Superior temporal gyrus (tissue), 1 donor: Measurements from ENCODE around the gene SLC25A27.
"Not testable (repeated sequence)": the region's sequence is repeated elsewhere in the genome, so short reads cannot be mapped to it uniquely, and the experiment has no call there.

ENCODE experiments used
- DNase-seq: peaks from one replicate; pipeline ENCODE4 v3.0.0-alpha.2; 2016; ENCODE audit errors: extremely low spot score

Gene SLC25A27

GRCh38 chr6:46652603-46653438, at the start of gene SLC25A27, which contains the start of gene CYP39A1:
Gene SLC25A27 (plus strand): TSS chr6:46652975. CDS start chr6:46653193, 218 bp downstream.
Gene CYP39A1 (minus strand): TSS chr6:46652818. CDS start chr6:46652582, 236 bp downstream.
- DNase-seq: peak; percentile 96

GRCh38 chr6:46605091-46605797, 47.5 kb upstream of the SLC25A27 start:
- no peak for DNase-seq

DNA sequence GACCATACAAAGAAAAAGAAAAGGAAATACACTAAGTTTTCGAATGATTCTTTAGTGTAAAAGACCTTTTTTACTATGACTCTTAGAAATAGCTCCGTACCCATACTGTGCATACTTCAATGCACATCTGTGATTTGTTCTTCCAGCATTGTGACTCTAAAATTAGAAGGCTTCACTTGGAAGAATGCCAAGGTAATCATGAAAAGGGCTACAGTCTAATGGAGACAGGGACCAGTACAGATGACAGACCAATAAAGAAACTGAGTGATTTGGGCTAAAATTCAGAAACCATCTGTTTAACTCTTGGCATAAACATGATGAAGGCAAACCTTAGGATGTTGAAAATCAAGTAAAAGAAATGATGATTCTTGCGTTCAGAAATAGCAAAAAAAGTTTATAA, 46.4 kb upstream of the SLC25A27 start:
- peak; percentile 90 for DNase-seq

DNA sequence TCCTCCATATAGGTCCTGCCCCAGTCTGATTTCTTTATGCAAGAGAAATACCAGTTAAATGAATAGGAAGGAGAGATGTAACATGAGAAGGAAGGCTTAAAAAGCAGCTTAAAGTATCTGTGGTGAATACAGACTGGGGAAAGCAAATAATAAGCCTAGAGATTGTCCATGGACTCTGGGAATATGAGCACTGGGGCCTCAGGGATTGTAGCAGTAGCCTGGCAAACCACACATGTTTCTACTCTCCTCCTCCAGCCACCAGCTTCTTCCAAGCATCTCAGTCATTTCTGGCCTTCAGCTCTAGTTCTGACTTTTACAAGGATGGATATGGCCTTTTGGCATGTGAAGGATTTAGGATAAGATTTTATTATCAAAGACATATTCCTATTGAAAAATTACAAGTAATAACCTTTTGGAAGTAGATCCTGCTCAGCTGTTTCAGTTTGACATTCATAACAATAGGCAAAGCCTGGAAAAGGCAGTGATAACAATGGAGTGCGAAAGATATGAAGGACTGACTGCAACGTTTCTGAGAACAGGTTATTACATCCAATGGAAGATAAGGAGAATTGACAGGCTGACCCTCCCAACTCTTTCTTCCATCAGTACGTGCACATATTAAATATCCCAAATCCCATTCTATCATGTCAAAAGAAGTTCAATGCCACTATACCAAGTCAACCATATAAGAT, 41.8 kb upstream of the SLC25A27 start:
- no peak for DNase-seq

- no peak for DNase-seq
These were observed 40.1 kb upstream of the SLC25A27 start for GRCh38 chr6:46612645-46613044.

DNA sequence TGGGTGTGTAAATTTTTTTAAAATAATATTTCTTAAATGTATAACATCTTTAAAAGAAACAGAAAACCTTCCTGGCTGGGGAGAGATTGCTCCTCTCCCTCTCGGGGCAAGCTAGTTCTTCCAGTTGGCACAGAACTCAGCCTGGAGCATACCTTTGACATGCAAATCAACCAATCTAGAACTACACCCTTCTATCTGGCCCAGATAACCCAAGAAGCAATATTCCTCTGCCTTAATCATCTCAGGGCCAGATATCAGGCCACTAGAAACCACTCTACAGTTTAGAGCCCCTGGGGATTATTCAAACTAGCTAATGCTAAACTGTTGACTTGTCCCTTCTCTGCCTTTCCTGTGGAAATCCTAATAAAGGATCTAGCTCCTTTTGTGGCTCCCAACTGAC, 34.0 kb upstream of the SLC25A27 start:
- no peak for DNase-seq

- DNase-seq: peak; percentile 89
These were observed 26.4 kb upstream of the SLC25A27 start for GRCh38 chr6:46626228-46626909.

- DNase-seq: no peak
These were observed 25.8 kb upstream of the SLC25A27 start for GRCh38 chr6:46626976-46627375.

DNA sequence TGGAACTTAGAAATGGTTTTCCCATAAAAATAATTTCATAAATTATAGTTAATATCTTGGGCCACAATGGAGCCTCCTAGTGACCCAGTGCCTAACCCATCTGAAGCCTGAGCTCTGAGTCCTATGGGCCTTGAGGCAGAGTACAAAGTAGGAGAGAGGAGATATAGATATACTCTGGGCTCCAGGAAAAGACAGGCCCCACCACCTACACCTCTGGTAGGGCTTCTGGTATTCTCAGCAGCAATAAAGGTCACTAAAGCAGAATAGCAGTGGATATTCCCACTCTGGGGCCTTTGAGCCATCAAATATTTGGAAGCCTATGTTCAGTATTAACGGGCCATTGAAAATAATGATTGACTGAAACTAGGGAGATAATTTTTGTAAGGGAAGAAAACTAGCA, 24.3 kb upstream of the SLC25A27 start:
- DNase-seq: no peak

- DNase-seq: peak; percentile 42
These were observed 23.8 kb upstream of the SLC25A27 start for GRCh38 chr6:46628976-46629375.

DNA sequence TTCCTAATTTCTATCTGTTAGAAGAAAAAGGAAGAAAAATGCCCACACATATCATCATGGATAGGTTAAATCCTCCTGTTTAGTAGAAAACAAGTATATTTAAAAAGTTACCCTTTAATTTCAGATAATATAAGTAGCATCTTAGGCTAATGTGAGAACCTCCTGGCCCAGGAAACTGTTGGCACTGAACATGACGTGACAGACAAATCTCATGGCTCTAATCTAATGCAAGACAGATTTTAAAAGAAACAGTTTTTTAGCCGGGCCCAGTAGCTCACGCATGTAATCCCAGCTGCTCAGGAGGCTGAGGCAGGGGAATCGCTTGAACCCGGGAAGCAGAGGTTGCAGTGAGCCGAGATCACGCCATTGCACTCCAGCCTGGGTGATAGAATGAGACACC, 23.1 kb upstream of the SLC25A27 start:
- DNase-seq: no peak

DNA sequence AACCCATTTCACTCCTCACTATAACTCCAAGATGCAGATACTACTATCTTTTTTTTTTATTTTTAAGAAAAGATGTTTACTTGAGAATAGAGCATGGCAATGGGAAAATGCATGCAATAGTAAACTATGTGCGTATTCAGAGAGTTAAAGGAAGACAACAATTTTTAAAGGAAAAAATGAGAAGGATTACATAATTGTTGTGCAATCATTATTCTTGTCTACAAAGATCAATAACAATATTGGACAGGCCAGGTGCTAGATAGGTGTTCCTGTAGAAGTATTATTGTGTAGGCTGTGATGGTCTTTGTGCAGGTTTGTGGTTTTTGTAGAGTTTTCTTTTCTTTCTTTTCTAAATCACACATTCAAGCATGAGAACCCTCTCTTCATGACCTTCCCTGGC, 20.7 kb upstream of the SLC25A27 start:
- no peak for DNase-seq

- no peak for DNase-seq
These were observed 17.3 kb upstream of the SLC25A27 start for GRCh38 chr6:46635462-46635861.

GRCh38 chr6:46637145-46637544, 15.6 kb upstream of the SLC25A27 start:
- no peak for DNase-seq

DNA sequence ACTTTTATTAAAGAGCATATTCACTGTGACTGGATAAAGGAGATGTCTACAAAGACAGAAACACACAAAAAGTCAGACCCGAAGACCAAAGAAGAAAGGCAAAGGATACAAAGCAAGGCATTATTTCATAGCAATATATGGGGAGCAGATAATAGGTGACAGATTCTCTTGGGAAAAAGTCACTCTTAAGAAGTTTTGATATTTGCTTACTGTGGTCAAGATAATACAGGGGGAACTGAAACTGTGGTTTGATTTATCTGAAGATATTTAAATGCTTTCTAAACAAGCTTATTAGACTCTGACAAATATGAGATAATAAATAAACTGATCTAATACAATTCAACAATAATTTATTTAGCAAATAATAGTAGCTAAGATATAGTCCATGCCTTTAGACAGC, 14.8 kb upstream of the SLC25A27 start:
- no peak for DNase-seq

- DNase-seq: no peak
These were observed 14.1 kb upstream of the SLC25A27 start for GRCh38 chr6:46638650-46639049.

DNA sequence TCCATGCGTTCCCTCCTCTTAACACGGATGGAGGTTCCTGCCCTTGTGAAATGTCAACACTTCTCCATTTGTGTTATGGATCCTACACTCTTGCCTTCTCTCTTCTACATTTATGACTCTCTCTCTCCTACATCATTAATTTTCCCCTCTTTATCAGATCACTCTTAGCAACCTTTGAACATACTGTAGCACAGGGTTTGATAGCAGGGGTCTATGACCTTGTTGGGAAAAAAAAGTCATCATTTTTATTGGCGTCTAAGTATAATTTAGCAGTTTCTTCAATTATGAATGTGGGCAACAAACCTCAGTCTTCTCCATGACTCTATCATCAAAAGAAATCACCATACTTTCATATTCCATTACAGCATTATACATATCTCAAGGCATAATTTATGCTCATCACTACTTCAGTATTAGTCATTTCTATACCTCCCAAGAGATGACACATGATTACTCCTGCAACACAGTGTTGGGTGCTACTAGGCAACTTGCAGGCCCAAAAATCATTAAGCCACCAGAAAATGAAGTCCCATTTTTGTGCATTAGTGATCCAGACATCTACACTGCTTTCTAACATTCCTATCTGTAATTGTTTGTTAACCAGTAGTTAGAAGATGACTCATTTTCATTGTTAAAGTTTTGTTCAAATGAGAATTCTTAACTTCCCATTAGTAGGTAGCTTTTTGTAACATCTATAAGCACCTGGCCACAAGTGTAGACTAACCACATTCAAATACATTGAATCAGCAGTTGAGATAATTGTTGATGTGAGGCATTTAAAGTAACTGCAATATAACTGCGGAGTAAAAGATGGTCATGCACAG, 9.6 kb upstream of the SLC25A27 start:
- DNase-seq: no peak

DNA sequence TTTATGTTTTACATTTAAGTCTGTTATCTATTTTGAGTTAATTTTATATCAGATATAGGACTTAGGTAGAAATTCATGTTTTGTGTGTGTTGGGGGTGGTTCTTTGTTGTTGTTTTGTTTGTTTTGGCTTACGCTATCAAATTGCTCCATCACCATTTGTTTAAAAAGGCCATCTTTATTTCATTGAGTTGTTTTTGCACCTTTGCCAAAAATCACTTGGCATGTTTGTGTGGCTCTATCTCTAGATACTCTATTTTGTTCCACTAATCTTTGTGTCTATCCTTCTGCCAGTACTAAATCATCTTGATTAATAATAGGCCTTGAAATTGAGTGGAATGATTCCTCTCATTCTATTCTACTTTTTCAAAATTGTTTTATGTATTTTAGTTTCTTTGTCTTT, 7.5 kb upstream of the SLC25A27 start:
- no peak for DNase-seq

DNA sequence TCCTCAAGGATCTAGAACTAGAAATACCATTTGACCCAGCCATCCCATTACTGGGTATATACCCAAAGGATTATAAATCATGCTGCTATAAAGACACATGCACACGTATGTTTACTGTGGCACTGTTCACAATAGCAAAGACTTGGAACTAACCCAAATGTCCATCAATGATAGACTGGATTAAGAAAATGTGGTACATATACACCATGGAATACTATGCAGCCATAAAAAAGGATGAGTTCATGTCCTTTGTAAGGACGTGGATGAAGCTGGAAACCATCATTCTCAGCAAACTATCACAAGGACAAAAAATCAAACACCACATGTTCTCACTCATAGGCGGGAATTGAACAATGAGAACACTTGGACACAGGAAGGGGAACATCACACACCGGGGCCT, 4.7 kb upstream of the SLC25A27 start:
- DNase-seq: not testable (repeated sequence)

DNA sequence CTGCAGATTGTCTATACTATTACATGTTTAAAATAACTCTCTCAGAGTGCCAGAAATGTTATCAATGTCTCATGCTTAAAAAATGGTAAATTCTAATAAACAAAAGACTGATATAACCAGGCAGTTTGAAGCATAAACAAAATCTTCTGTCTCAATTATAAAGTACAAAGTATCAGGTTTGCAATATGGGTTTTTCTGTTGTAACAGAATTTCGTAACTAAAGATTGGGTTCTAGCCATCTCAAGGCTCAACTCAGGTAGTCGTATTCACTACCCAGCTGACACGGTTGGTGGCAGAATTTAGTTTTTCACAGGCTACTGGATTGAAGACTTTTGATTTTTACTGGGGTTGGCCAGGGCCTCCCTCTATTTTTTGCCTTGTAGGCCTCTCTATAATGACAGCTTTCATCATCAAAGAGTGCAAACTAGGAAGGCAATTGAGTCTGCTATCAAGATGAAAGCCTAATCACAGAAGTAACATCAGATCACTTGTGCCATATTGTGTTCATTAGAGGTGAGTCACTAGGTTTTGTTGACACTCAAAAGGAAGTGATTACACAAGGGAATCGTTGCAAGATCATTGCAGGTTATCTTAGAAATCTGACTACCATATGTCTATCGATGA, 3.8 kb upstream of the SLC25A27 start:
- no peak for DNase-seq

GRCh38 chr6:46651006-46651405, 1.8 kb upstream of the SLC25A27 start:
- DNase-seq: no peak
